ENCODE measurements around the gene SUGP1. TPM values are rescaled to one million over a fixed set of nuclear protein-coding genes. Genes with fewer than 3 reads are reported as not detected.

SUGP1 gene
- total and polyA plus RNA-seq, 2 of the 4 experiments (the other 2 are of a cell fraction): 33.2 to 35.8 TPM

DNA sequence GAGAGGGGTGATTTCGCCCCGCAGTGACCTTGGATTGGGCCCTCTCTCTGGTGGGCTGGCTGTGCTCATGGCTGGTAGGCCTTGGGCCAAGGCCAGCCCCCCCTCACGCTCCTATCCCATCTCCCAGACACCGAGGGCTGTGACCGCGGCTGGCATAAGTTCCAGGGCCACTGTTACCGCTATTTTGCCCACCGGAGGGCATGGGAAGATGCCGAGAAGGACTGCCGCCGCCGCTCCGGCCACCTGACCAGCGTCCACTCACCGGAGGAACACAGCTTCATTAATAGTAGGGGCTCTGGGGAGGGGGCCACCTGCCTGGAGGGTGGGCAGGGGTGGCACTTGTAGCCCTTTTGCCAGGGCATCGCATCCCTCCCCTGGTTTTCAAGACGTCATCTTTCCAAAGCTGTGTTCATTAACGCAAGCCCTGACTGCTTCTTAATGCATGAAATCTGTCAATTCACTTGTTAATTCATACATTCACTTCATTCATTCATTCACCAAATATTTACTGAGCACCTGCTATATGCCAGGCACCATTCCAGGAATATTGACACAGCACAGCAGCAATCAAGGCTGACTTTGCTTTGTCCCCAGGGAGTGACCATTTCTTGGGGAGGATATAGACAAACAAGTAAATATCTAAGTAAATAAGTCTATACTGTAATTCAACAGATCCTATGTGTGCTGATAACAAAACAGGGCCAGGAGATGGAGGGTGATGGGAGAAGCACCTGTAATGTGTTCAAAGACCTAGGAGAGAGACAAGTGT lies 82.0 kb downstream of the SUGP1 start:
- no TSS peak for BruUV-seq (replicated peaks)

More for the DNA sequence above, 82.0 kb downstream of the SUGP1 start:
- no peak overlapping the region for H3K27ac ChIP-seq (ENCODE audit: insufficient read depth, low read length)
- H3K9me3 ChIP-seq (ENCODE audit: control insufficient read depth, insufficient read depth, low read length): peaks cover 18% of the 10 kb centered on the region
- no peak overlapping the region for H3K56ac ChIP-seq (ENCODE audit: extremely low read depth, insufficient read depth, low read length)
- H3K4me3 ChIP-seq (ENCODE audit: insufficient read depth, low read depth, low read length): no peak overlapping the region
- no peak overlapping the region for H4K5ac ChIP-seq (ENCODE audit: low read depth, low read length)
- no peak overlapping the region for H4K91ac ChIP-seq (ENCODE audit: insufficient read depth, low read depth, low read length)
- H2AFZ ChIP-seq (replicated peaks; ENCODE audit: low read length, poor library complexity): no peak overlapping the region
- H3K9me1 ChIP-seq (ENCODE audit: insufficient read depth, low read length): no peaks in the 10 kb centered on the region
- no peak overlapping the region for H2AK9ac ChIP-seq (replicated peaks; ENCODE audit: low read depth, low read length, poor library complexity)
- H3K36me3 ChIP-seq (ENCODE audit: control insufficient read depth, insufficient read depth, low read length): no peaks in the 10 kb centered on the region
- no peaks in the 10 kb centered on the region for H4K20me1 ChIP-seq (ENCODE audit: insufficient read depth, low read length)
- dilution Hi-C loops (cut with HindIII; ENCODE audit: low sequenced_read_pairs, unreplicated experiment) (no loop called here), in situ Hi-C loops (cut with MboI; ENCODE audit: low sequenced_read_pairs) (no loop called here), intact Hi-C loops (cut with micrococcal nuclease) (no loop called here)
- H2BK15ac ChIP-seq (ENCODE audit: low read depth, low read length): no peak overlapping the region
- H3K14ac ChIP-seq (replicated peaks; ENCODE audit: low read depth, low read length): no peak overlapping the region
- no peak overlapping the region for H3K9ac ChIP-seq (ENCODE audit: low read depth, low read length)
- H3K23ac ChIP-seq (ENCODE audit: low read depth, low read length): no peak overlapping the region
- H2AK5ac ChIP-seq (ENCODE audit: low read depth, low read length): no peak overlapping the region
- DNase-seq (no peak), ATAC-seq (ENCODE audit: low read depth) (no peak)
- TF ChIP-seq NFE2L2 (IDR thresholded peaks at IDR 0.05; ENCODE audit: low read depth, low read length) (no peak), RAD21 (IDR thresholded peaks at IDR 0.05; ENCODE audit: low read length) (no peak), POLR2A (IDR thresholded peaks at IDR 0.05; ENCODE audit: low read depth, low read length) (no peak), FOS (IDR thresholded peaks at IDR 0.05; ENCODE audit: low read depth, low read length) (no peak), MXI1 (IDR thresholded peaks at IDR 0.05; ENCODE audit: borderline replicate concordance, low read depth, low read length) (no peak), SMC3 (IDR thresholded peaks at IDR 0.05; ENCODE audit: low read depth, low read length) (no peak), RCOR1 (IDR thresholded peaks at IDR 0.05; ENCODE audit: insufficient replicate concordance, low read length) (no peak), MAZ (IDR thresholded peaks at IDR 0.05; ENCODE audit: borderline replicate concordance, low read depth, low read length) (no peak), MAFK (IDR thresholded peaks at IDR 0.05; ENCODE audit: low read depth, low read length) (no peak), RFX5 (IDR thresholded peaks at IDR 0.05; ENCODE audit: low read depth, low read length) (no peak)
- TF ChIP-seq, protein P1, sequence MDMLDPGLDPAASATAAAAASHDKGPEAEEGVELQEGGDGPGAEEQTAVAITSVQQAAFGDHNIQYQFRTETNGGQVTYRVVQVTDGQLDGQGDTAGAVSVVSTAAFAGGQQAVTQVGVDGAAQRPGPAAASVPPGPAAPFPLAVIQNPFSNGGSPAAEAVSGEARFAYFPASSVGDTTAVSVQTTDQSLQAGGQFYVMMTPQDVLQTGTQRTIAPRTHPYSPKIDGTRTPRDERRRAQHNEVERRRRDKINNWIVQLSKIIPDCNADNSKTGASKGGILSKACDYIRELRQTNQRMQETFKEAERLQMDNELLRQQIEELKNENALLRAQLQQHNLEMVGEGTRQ (IDR thresholded peaks at IDR 0.05; ENCODE audit: low read depth, low read length): no peak
- TF ChIP-seq, protein P2, sequence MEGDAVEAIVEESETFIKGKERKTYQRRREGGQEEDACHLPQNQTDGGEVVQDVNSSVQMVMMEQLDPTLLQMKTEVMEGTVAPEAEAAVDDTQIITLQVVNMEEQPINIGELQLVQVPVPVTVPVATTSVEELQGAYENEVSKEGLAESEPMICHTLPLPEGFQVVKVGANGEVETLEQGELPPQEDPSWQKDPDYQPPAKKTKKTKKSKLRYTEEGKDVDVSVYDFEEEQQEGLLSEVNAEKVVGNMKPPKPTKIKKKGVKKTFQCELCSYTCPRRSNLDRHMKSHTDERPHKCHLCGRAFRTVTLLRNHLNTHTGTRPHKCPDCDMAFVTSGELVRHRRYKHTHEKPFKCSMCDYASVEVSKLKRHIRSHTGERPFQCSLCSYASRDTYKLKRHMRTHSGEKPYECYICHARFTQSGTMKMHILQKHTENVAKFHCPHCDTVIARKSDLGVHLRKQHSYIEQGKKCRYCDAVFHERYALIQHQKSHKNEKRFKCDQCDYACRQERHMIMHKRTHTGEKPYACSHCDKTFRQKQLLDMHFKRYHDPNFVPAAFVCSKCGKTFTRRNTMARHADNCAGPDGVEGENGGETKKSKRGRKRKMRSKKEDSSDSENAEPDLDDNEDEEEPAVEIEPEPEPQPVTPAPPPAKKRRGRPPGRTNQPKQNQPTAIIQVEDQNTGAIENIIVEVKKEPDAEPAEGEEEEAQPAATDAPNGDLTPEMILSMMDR (conservative IDR thresholded peaks at IDR 0.05; ENCODE audit: low read depth, low read length): no peak
- H3K4me1 ChIP-seq (ENCODE audit: control insufficient read depth, insufficient read depth, low read length): no peaks in the 10 kb centered on the region
- H3K18ac ChIP-seq (ENCODE audit: low read depth, low read length): no peak overlapping the region
- ChIA-PET CTCF (no interaction called here), POLR2A (ENCODE audit: unreplicated experiment) (no interaction called here)
- H3K4ac ChIP-seq (ENCODE audit: low read depth, low read length): no peak overlapping the region
- H3K4me2 ChIP-seq (ENCODE audit: low read depth, low read length): no peak overlapping the region
- WGBS, 2 experiments (ENCODE audit: extremely low coverage in 2 of 2, insufficient read length in 1 of 2): 0% methylated on average over 1 of the region's 18 CpGs; no CpG with 5 or more reads in 1 of the 2 experiments
- H2BK5ac ChIP-seq (ENCODE audit: low read depth, low read length, poor library complexity, severe bottlenecking): no peak overlapping the region
- no peaks in the 10 kb centered on the region for H3K79me1 ChIP-seq (ENCODE audit: low read depth in 1 of 2, low read length in 2 of 2)
- peaks cover 2% of the 10 kb centered on the region; the same call in 1 of the 2 replicates for H3K27me3 ChIP-seq (ENCODE audit: control insufficient read depth, insufficient read depth, low read length)
- no peak overlapping the region for H4K8ac ChIP-seq (ENCODE audit: low read depth in 2 of 2, low read length in 2 of 2)
- no peak overlapping the region for H2BK20ac ChIP-seq (ENCODE audit: low read depth, low read length)
- H2BK120ac ChIP-seq (ENCODE audit: low read depth, low read length): no peak overlapping the region

Data from IMR-90 (cell line).